ENCODE measurements around the gene CLINT1.

DNA sequence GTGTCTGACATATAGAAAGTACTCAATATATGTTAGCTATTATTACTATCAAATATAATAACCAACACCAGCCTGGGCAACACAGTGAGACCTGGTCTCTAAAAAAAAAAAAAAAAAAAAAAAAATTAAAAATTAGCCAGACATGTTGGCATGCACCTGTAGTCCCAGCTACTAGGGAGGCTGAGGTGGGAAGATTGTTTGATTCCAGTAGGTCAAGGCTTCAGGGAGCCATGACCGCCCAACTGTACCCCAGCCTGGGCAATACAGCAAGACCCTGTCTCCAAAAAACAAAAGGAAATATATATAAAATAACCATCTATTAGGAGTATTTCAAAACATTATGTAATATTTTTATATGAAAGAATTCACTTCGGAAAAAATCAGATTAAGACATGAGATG lies 40.6 kb downstream of the CLINT1 start:
- TF ChIP-seq, protein P1, sequence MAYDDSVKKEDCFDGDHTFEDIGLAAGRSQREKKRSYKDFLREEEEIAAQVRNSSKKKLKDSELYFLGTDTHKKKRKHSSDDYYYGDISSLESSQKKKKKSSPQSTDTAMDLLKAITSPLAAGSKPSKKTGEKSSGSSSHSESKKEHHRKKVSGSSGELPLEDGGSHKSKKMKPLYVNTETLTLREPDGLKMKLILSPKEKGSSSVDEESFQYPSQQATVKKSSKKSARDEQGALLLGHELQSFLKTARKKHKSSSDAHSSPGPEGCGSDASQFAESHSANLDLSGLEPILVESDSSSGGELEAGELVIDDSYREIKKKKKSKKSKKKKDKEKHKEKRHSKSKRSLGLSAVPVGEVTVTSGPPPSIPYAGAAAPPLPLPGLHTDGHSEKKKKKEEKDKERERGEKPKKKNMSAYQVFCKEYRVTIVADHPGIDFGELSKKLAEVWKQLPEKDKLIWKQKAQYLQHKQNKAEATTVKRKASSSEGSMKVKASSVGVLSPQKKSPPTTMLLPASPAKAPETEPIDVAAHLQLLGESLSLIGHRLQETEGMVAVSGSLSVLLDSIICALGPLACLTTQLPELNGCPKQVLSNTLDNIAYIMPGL (CRISPR knock-in tag; IDR thresholded peaks at IDR 0.05) = no peak
- TF ChIP-seq, protein P2, sequence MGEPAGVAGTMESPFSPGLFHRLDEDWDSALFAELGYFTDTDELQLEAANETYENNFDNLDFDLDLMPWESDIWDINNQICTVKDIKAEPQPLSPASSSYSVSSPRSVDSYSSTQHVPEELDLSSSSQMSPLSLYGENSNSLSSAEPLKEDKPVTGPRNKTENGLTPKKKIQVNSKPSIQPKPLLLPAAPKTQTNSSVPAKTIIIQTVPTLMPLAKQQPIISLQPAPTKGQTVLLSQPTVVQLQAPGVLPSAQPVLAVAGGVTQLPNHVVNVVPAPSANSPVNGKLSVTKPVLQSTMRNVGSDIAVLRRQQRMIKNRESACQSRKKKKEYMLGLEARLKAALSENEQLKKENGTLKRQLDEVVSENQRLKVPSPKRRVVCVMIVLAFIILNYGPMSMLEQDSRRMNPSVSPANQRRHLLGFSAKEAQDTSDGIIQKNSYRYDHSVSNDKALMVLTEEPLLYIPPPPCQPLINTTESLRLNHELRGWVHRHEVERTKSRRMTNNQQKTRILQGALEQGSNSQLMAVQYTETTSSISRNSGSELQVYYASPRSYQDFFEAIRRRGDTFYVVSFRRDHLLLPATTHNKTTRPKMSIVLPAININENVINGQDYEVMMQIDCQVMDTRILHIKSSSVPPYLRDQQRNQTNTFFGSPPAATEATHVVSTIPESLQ (CRISPR knock-in tag; IDR thresholded peaks at IDR 0.05) = no peak
- TF ChIP-seq JUN (CRISPR knock-in tag; IDR thresholded peaks at IDR 0.05) (no peak), CREM (CRISPR knock-in tag; IDR thresholded peaks at IDR 0.05) (no peak), NR2C2 (CRISPR knock-in tag; IDR thresholded peaks at IDR 0.05) (no peak), CTCF (IDR thresholded peaks at IDR 0.05) (no peak), ESRRA (CRISPR knock-in tag; IDR thresholded peaks at IDR 0.05; ENCODE audit: borderline replicate concordance) (no peak), TP53 (CRISPR knock-in tag; IDR thresholded peaks at IDR 0.05) (no peak)
- TF ChIP-seq, protein P3, sequence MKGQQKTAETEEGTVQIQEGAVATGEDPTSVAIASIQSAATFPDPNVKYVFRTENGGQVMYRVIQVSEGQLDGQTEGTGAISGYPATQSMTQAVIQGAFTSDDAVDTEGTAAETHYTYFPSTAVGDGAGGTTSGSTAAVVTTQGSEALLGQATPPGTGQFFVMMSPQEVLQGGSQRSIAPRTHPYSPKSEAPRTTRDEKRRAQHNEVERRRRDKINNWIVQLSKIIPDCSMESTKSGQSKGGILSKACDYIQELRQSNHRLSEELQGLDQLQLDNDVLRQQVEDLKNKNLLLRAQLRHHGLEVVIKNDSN (CRISPR knock-in tag; IDR thresholded peaks at IDR 0.05) = no peak

Data from WTC11 (cell line).